ENCODE data around the gene FLII. TPM values are rescaled to one million over a fixed set of nuclear protein-coding genes. Genes with fewer than 3 reads are reported as not detected.

Gene FLII
- total and polyA plus RNA-seq, 2 donors (not counting 3 experiments of a cell fraction or from before 2014, with no cell fraction given), result 397 to 582 TPM

DNA sequence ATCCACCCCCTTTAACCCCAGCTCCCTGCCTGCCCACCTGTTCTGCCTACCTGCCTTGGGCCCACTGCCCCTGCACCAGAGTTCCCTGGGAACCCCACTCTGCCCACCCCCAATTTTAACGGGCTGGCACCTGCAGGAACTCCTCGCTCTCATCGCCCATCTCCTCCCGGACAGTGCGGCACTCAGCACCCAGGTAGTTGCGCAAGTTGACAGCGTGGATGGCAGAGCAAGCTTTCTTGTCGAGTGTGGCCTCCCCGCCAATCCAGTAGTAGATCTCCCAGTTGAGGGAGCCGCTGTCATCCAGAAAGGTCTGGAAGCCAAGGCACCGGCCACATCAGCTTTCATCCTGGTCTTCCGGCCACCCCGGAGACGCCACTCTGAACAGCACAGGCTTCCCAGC lies 7.8 kb downstream of the FLII start:
- ChIA-PET POLR2A (no interaction called here), CTCF (no interaction called here)
- dilution Hi-C loops (cut with MboI; ENCODE audit: extremely low pct_ligation_motif_present, low sequenced_read_pairs) (no loop called here), intact Hi-C loops (cut with micrococcal nuclease) (no loop called here)
- H3K27me3 ChIP-seq (ENCODE audit: control insufficient read depth in 2 of 2, insufficient read depth in 2 of 2, low read length in 2 of 2), result no peaks in the 10 kb centered on the region
- H3K4me3 ChIP-seq (replicated peaks in 1 of 3; ENCODE audit: insufficient read depth in 1 of 3, low read depth in 1 of 3, low read length in 3 of 3), result no peak overlapping the region
- no peaks in the 10 kb centered on the region for H3K9me1 ChIP-seq (replicated peaks; ENCODE audit: control insufficient read depth, extremely low read depth, insufficient read depth, low read length)
- H2AFZ ChIP-seq (ENCODE audit: low read depth, low read length), result no peak overlapping the region
- DNase-seq (ENCODE audit: low read depth, low spot score), result no peak
- no peaks in the 10 kb centered on the region for H4K20me1 ChIP-seq (replicated peaks; ENCODE audit: control insufficient read depth, extremely low read depth, insufficient read depth, low read length)
- FAIRE-seq, result no peak
- TF ChIP-seq JUN (IDR thresholded peaks at IDR 0.05; ENCODE audit: borderline replicate concordance, insufficient read depth, insufficient read length, low read depth) (no peak), POLR2A (IDR thresholded peaks at IDR 0.05; ENCODE audit: low read depth, low read length) (no peak), FOS (IDR thresholded peaks at IDR 0.05; ENCODE audit: borderline replicate concordance, insufficient read depth, low read length) (no peak), EZH2 (IDR thresholded peaks at IDR 0.05; ENCODE audit: borderline replicate concordance, low read depth, low read length, severe bottlenecking) (no peak), GATA2 (IDR thresholded peaks at IDR 0.05; ENCODE audit: insufficient read depth, insufficient read length, low read depth, low read length) (no peak)
- BruUV-seq (replicated peaks), result no TSS peak
- no peak overlapping the region for H3K4me2 ChIP-seq (ENCODE audit: insufficient read depth, low read length)
- H3K9me3 ChIP-seq (replicated peaks; ENCODE audit: control insufficient read depth, insufficient read depth, low read length), result no peaks in the 10 kb centered on the region
- H3K9ac ChIP-seq (replicated peaks; ENCODE audit: extremely low read depth, insufficient read depth, low read length), result no peak overlapping the region
- peaks cover 23% of the 10 kb centered on the region for H3K4me1 ChIP-seq (ENCODE audit: control insufficient read depth, extremely low read depth, insufficient read depth, low read length)
- H3K79me2 ChIP-seq (ENCODE audit: control insufficient read depth, insufficient read depth, low read length), result peaks cover 3% of the 10 kb centered on the region
- no peak overlapping the region for H3K27ac ChIP-seq (ENCODE audit: insufficient read depth, low read depth, low read length)
- H3K36me3 ChIP-seq (ENCODE audit: control insufficient read depth in 2 of 2, extremely low read depth in 1 of 2, insufficient read depth in 2 of 2, low read length in 2 of 2), result peaks cover 12 to 65% of the 10 kb centered on the region in 2 experiments

DNA sequence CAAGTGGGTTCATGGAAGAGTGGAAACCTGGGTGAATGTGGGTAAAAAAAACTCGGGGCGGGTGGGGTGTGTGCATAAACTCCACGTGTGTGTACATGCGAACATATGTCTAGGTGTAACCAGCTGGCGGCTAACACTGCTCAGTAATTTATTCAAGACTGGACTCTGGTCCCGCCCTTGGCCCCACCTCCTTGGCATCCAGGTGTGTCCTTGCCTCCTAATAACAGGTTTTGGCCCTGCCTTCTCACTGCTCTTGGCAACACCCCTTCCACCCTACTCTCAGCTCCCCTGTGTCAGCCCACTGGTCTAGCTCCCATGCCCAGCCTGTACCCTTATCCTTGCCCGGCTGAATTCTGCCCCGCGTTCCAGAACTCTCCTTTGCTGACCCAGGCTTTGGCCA lies 8.3 kb downstream of the FLII start:
- dilution Hi-C loops (cut with MboI; ENCODE audit: extremely low pct_ligation_motif_present, low sequenced_read_pairs), result no loop called here
- no peak overlapping the region for H3K4me3 ChIP-seq (replicated peaks in 1 of 3; ENCODE audit: insufficient read depth in 1 of 3, low read depth in 1 of 3, low read length in 3 of 3)
- H2AFZ ChIP-seq (ENCODE audit: low read depth, low read length), result no peak overlapping the region
- no peak overlapping the region for H3K4me2 ChIP-seq (ENCODE audit: insufficient read depth, low read length)
- no peaks in the 10 kb centered on the region for H4K20me1 ChIP-seq (replicated peaks; ENCODE audit: control insufficient read depth, extremely low read depth, insufficient read depth, low read length)
- no peaks in the 10 kb centered on the region for H3K9me3 ChIP-seq (replicated peaks; ENCODE audit: control insufficient read depth, insufficient read depth, low read length)
- H3K9me1 ChIP-seq (replicated peaks; ENCODE audit: control insufficient read depth, extremely low read depth, insufficient read depth, low read length), result no peaks in the 10 kb centered on the region
- POLR2A ChIA-PET, result no interaction called here
- no peak overlapping the region for H3K27ac ChIP-seq (ENCODE audit: insufficient read depth, low read depth, low read length)
- peaks cover 15 to 65% of the 10 kb centered on the region in 2 experiments for H3K36me3 ChIP-seq (ENCODE audit: control insufficient read depth in 2 of 2, extremely low read depth in 1 of 2, insufficient read depth in 2 of 2, low read length in 2 of 2)
- CTCF ChIA-PET, result no interaction called here
- no TSS peak for BruUV-seq (replicated peaks)
- FAIRE-seq, result no peak
- no peaks in the 10 kb centered on the region for H3K27me3 ChIP-seq (ENCODE audit: control insufficient read depth in 2 of 2, insufficient read depth in 2 of 2, low read length in 2 of 2)
- no peak overlapping the region for H3K9ac ChIP-seq (replicated peaks; ENCODE audit: extremely low read depth, insufficient read depth, low read length)
- H3K4me1 ChIP-seq (ENCODE audit: control insufficient read depth, extremely low read depth, insufficient read depth, low read length), result peaks cover 23% of the 10 kb centered on the region
- H3K79me2 ChIP-seq (ENCODE audit: control insufficient read depth, insufficient read depth, low read length), result no peaks in the 10 kb centered on the region
- no peak for TF ChIP-seq JUN (IDR thresholded peaks at IDR 0.05; ENCODE audit: borderline replicate concordance, insufficient read depth, insufficient read length, low read depth)
- DNase-seq (ENCODE audit: low read depth, low spot score), result no peak
- intact Hi-C loops (cut with micrococcal nuclease), result no loop called here

Measured in endothelial cell of umbilical vein (primary cell).